CD4-positive, alpha-beta T cell treated with Interleukin-6 for 4 hours (primary cell): ENCODE data around the gene NEMP1.
"Not testable (repeated sequence)": the region's sequence is repeated elsewhere in the genome, so short reads cannot be mapped to it uniquely, and the experiment has no call there.

Source experiments
- DNase-seq: peaks from one replicate; pipeline ENCODE4 v3.0.0-alpha.2; 2020; ENCODE audit warnings: mixed read lengths

Gene NEMP1

GRCh38 chr12:57078519-57079404 lies at the start of gene NEMP1:
NEMP1 (minus strand) TSS chr12:57078791; CDS start chr12:57078745, 46 bp downstream.
- DNase-seq = peak; percentile 95

GRCh38 chr12:57127726-57128518 lies 49.3 kb upstream of the NEMP1 start, which contains the start of gene LRP1:
LRP1 (plus strand) TSS chr12:57128483; CDS start chr12:57128965, 482 bp downstream.
- DNase-seq = peak; percentile 92

GRCh38 chr12:57127101-57127725 lies 48.6 kb upstream of the NEMP1 start:
- DNase-seq = peak; percentile 84

- no peak for DNase-seq
Observed at GRCh38 chr12:57126561-57126960, 48.0 kb upstream of the NEMP1 start.

GRCh38 chr12:57126061-57126460 lies 47.5 kb upstream of the NEMP1 start:
- no peak for DNase-seq

- DNase-seq = peak; percentile 81
Observed at GRCh38 chr12:57124261-57124877, 45.8 kb upstream of the NEMP1 start.

GRCh38 chr12:57123813-57124212 lies 45.2 kb upstream of the NEMP1 start:
- DNase-seq = no peak

- not testable (repeated sequence) for DNase-seq
Observed at GRCh38 chr12:57120718-57121117, 42.1 kb upstream of the NEMP1 start.

- no peak for DNase-seq
Observed at GRCh38 chr12:57119294-57120085, 40.9 kb upstream of the NEMP1 start.

- no peak for DNase-seq
Observed at GRCh38 chr12:57118711-57119271, 40.2 kb upstream of the NEMP1 start.

- DNase-seq = no peak
Observed at GRCh38 chr12:57116580-57117281, 38.1 kb upstream of the NEMP1 start.

- no peak for DNase-seq
Observed at GRCh38 chr12:57112492-57113294, 34.1 kb upstream of the NEMP1 start.

GRCh38 chr12:57111031-57111734 lies 32.6 kb upstream of the NEMP1 start, which contains the start of gene STAT6:
STAT6 (minus strand) TSS chr12:57111362; CDS start chr12:57108278, 3,084 bp downstream.
- peak; percentile 89 for DNase-seq

- DNase-seq = peak; percentile 76
Observed at GRCh38 chr12:57110104-57111030, 31.8 kb upstream of the NEMP1 start.

GRCh38 chr12:57109207-57110103 lies 30.9 kb upstream of the NEMP1 start:
- DNase-seq = no peak

- DNase-seq = no peak
Observed at GRCh38 chr12:57107456-57108155, 29.0 kb upstream of the NEMP1 start.
